OCI-LY3 (cell line): ENCODE data around the gene RNASE12.

Source experiments
- EZH2phosphoT487 ChIP-seq: fragments of 200-600 bp; shearing (Covaris generic); IDR thresholded peaks from 2 replicates; pipeline ENCODE4 v1.6.1; 2018; ENCODE audit warnings: antibody characterized with exemption, mixed run types, low read depth
- TF ChIP-seq, protein P1 (sequence below): fragments of 200-600, 300-600 bp; sonication (generic); IDR thresholded peaks from 2 replicates; pipeline ENCODE4 v1.5.1; 2014; ENCODE audit warnings: antibody characterized with exemption, low read length, low read depth

DNA sequence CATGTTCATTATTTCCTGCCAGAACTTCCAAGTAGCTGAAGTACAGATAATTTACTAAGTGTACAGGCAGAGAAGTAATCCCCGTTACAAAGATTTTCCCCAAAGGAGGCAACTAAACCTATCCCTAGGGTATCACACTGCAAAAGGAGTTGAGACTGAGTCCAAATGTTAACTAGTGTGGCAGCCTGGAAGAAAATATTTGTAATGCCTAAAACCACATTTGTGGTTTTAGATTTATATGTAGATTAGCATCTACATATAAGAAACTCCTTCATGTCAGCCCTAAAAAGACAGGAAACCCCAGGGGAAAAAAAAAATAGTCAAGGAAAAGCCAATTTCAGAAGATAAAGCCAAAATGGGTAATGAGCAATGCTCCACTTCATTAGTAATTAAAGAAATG is 1.4 kb upstream of the RNASE12 start:
- TF ChIP-seq, protein P1, sequence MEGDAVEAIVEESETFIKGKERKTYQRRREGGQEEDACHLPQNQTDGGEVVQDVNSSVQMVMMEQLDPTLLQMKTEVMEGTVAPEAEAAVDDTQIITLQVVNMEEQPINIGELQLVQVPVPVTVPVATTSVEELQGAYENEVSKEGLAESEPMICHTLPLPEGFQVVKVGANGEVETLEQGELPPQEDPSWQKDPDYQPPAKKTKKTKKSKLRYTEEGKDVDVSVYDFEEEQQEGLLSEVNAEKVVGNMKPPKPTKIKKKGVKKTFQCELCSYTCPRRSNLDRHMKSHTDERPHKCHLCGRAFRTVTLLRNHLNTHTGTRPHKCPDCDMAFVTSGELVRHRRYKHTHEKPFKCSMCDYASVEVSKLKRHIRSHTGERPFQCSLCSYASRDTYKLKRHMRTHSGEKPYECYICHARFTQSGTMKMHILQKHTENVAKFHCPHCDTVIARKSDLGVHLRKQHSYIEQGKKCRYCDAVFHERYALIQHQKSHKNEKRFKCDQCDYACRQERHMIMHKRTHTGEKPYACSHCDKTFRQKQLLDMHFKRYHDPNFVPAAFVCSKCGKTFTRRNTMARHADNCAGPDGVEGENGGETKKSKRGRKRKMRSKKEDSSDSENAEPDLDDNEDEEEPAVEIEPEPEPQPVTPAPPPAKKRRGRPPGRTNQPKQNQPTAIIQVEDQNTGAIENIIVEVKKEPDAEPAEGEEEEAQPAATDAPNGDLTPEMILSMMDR = no peak
- TF ChIP-seq EZH2phosphoT487 = no peak
